AG08396 (cell line): ENCODE results near the gene KRTAP7-1.

Experiments used
- DNase-seq: peaks from one replicate; pipeline ENCODE4 v3.0.0; 2012; ENCODE audit warnings: low spot score, mixed read lengths

KRTAP7-1 gene

GRCh38 chr21:30829659-30830058 is at the start of gene KRTAP7-1:
Gene KRTAP7-1 (minus strand): TSS chr21:30829759. CDS start chr21:30829698, 61 bp downstream.
- no peak for DNase-seq

- no peak for DNase-seq
Observed at GRCh38 chr21:30874526-30874925, 45.0 kb upstream of the KRTAP7-1 start.

GRCh38 chr21:30847627-30848500 is 18.3 kb upstream of the KRTAP7-1 start:
- no peak for DNase-seq

- DNase-seq: no peak
Observed at GRCh38 chr21:30842990-30843389, 13.4 kb upstream of the KRTAP7-1 start.

GRCh38 chr21:30839304-30839703 is 9.7 kb upstream of the KRTAP7-1 start:
- peak; percentile 3 for DNase-seq

GRCh38 chr21:30838536-30838935 is 9.0 kb upstream of the KRTAP7-1 start:
- DNase-seq: no peak

- DNase-seq: no peak
Observed at GRCh38 chr21:30831194-30831765, 1.7 kb upstream of the KRTAP7-1 start.

- DNase-seq: no peak
Observed at GRCh38 chr21:30818837-30819610, 10.5 kb downstream of the KRTAP7-1 start.

GRCh38 chr21:30813174-30813573 is 16.4 kb downstream of the KRTAP7-1 start, which contains the start of gene KRTAP8-1:
Gene KRTAP8-1 (minus strand): TSS chr21:30813274. CDS start chr21:30813220, 54 bp downstream.
- no peak for DNase-seq

- no peak for DNase-seq
Observed at GRCh38 chr21:30800605-30801004, 29.0 kb downstream of the KRTAP7-1 start.

GRCh38 chr21:30793581-30794314 is 35.8 kb downstream of the KRTAP7-1 start:
- no peak for DNase-seq

- DNase-seq: no peak
Observed at GRCh38 chr21:30779249-30779648, 50.3 kb downstream of the KRTAP7-1 start.
